Spinal cord (tissue), 10 donors: ENCODE data around the gene STK40. TPM values are rescaled to one million over a fixed set of nuclear protein-coding genes. Genes with fewer than 3 reads are reported as not detected.
A peak's percentile ranks its signal among the peaks of the same experiment; 100 is the strongest.

Experiments
- DNase-seq, 6 donors: peaks; one replicate each; pipeline versions ENCODE4 v3.0.0 to v3.0.0-alpha.2; 2013 to 2015; ENCODE audit warnings: low spot score in 6 of 6, low read depth in 4 of 6
- H3K27ac ChIP-seq: one replicate; pipeline ENCODE4 v1.5.1; 2013; ENCODE audit warnings: low read depth, low read length, control low read depth
- H3K27me3 ChIP-seq: one replicate; pipeline ENCODE4 v1.6.1; 2013; ENCODE audit warnings: low read length; ENCODE audit not compliant: control insufficient read depth, insufficient read depth
- H3K36me3 ChIP-seq: one replicate; pipeline ENCODE4 v1.6.1; 2013; ENCODE audit warnings: low read length; ENCODE audit not compliant: control insufficient read depth, insufficient read depth
- H3K4me1 ChIP-seq: one replicate; pipeline ENCODE4 v1.6.1; 2013; ENCODE audit warnings: low read length; ENCODE audit not compliant: control insufficient read depth, insufficient read depth
- H3K4me3 ChIP-seq: one replicate; pipeline ENCODE4 v1.5.1; 2013; ENCODE audit warnings: low read depth, low read length, control low read depth
- H3K9me3 ChIP-seq: one replicate; pipeline ENCODE4 v1.6.1; 2013; ENCODE audit warnings: low read length; ENCODE audit not compliant: control insufficient read depth, insufficient read depth
- WGBS: methylation state at CpG from one replicate; pipeline ENCODE4 v1.1.5; 2013; ENCODE audit warnings: missing lambda C conversion rate; ENCODE audit not compliant: insufficient coverage; 5-methylcytosine and 5-hydroxymethylcytosine counted together
- polyA plus RNA-seq, 2 donors: library from polyadenylated mRNA; unstranded; fragments of 120-200 nt; gene quantifications; one replicate each; pipeline ENCODE4 v1.2.1, GENCODE V29; 2013; ENCODE audit not compliant: insufficient read length in 2 of 2
- total RNA-seq, 2 donors: library from RNA; depleted of rRNA in 1 of 2; stranded (reverse); fragments of 120-200 nt in 1 of 2; fragments of >200 nt in 1 of 2; gene quantifications; one replicate each; pipeline versions ENCODE4 v1.2.3 to v1.2.4, GENCODE V29; 2013 to 2014
- donor health status: healthy.

STK40 gene
- total and polyA plus RNA-seq, 4 donors = 11.2 to 37.5 (median 28.3) TPM

DNA sequence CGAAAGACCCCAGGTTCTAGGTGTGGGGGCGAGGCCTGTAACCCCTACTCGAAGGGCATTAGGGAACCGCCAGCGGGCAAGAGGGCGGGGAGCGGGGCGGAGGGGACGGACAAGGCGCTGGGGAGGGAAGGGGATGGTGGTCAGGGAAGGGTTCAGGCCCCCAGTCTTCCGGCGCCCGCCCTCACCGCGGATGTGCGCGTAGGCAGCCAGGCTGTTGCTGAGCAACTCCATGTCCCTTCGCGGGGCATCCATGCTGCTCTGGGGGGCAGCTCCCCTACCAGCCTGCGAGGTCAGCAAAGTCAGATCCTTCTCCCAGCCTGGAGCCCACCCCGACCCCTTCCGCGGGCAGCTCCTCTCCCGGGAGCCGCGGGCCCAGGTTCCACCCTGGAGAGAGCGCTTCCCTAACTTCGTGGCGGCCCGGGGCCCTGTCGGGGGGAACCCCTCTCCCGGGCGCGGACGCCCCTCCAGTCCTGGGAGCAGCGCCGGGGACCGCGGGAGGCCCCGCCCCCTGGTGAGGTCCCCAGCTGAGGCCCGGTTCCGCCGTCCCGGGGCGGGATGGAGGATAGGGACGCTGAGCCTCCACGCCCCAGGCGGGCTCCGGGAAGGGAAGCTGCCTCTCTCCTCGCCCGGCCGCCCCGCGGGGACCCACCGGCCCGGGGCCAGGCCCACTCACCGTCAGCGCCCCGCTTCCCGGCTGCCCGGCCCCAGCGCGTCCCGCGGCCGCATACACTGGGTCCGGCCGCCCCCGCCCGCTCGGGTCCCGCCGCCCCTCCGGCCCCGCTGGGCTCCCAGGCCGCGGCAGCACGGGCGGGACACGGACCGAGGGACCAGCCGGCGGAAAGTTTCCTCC, 62.7 kb downstream of the STK40 start:
- WGBS = 3% methylated on average over 83 of the region's 83 CpGs
- Histone ChIP-seq H3K36me3 (peaks cover 32% of the 10 kb centered on the region), H3K4me1 (peaks cover 37% of the 10 kb centered on the region), H3K9me3 (no peaks in the 10 kb centered on the region), H3K27ac (peak overlapping the region; percentile 84), H3K4me3 (peak overlapping the region; percentile 45), H3K27me3 (peaks cover 31% of the 10 kb centered on the region)
- DNase-seq = peak in 2 of 6 donors; percentile 29 to 67

DNA sequence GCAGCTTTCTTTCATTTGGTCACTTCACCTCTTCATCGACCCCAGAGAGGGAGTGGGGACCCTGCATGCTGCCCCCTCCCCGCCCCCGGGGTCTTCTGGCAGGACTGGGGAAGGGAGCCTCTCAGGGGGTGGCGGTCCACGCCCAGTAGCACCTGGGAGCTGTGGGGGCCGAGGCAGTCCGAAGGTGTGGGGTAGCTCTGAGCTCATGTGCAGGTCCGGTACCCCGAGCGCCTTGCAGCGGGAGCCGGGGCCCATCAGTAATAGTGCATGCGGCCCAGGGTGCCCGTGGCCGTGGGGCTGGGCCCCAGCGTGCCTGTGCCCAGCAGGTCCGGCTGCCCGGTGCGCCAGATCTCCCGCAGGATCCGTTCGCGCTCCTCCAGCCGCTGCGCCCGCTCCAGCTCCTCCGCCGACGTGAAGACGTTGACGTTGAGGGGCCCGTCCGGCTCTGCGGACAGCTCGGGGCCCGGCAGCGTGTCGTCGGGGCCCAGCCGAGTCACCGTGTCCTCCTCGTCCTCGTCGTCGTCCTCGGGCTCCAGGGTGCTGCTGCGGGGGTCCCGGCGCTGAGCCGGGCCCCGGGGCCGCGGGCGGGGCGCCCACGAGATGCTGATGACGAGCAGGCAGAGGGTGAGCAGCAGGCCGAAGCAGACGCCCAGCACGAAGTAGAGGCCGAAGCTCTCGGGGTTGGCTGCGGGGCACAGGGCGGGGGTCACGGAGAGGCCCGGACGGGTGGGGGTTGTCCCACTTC, 63.5 kb downstream of the STK40 start:
- Histone ChIP-seq H3K27me3 (peaks cover 31% of the 10 kb centered on the region), H3K9me3 (no peaks in the 10 kb centered on the region), H3K36me3 (peaks cover 32% of the 10 kb centered on the region), H3K4me1 (peaks cover 37% of the 10 kb centered on the region), H3K27ac (peak overlapping the region; percentile 84), H3K4me3 (peak overlapping the region; percentile 45)
- peak in 1 of 6 donors; percentile 24 for DNase-seq
- WGBS = 25% methylated on average over 67 of the region's 67 CpGs

DNA sequence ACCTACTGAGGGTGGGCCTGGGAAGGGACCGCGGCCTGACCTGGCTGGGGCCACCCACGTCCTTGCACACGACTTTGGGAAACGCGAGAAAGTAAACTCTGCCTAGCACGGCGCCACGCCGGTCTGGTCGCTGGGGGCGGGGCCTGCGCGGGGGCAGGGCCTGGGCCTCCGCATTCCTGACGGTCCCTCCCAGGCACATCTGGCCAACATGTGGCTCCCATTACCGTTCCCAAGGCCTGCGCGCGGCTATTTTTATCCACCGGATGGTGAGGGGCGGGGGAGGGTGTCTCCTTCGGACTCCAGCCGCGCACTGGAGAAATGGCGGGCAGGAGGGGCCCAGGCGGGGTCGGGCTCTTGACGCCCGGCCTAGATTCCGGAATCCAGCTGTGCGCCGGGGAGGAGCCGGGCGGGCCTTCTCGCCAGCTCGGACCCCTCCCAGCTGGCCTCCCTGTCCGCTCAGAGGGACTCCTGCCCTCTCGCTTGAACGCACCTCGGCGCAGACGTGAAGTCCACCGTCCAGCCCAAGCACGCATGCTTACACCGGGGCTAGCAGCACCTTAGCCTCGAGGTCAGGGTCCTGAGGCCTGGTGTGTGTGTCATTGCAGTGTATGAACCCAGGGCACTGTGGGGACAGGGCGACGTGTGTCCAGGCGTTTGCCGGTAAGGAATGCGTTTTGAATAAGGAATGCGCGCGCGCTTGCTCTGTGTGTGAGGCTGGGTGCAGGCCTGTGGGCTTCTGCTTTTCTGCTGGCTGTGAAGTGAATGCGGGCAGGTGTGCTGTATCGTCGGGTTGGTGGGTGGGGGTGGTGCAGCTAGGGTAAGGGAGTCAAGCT, 64.4 kb downstream of the STK40 start:
- H3K27me3 ChIP-seq = peaks cover 31% of the 10 kb centered on the region
- H3K36me3 ChIP-seq = peaks cover 33% of the 10 kb centered on the region
- no peaks in the 10 kb centered on the region for H3K9me3 ChIP-seq
- peaks cover 37% of the 10 kb centered on the region for H3K4me1 ChIP-seq
- WGBS = 27% methylated on average over 59 of the region's 59 CpGs
- peak in 2 of 6 donors; percentile 16 to 85 for DNase-seq
- H3K4me3 ChIP-seq = peak overlapping the region; percentile 32
- peak overlapping the region; percentile 67 for H3K27ac ChIP-seq

DNA sequence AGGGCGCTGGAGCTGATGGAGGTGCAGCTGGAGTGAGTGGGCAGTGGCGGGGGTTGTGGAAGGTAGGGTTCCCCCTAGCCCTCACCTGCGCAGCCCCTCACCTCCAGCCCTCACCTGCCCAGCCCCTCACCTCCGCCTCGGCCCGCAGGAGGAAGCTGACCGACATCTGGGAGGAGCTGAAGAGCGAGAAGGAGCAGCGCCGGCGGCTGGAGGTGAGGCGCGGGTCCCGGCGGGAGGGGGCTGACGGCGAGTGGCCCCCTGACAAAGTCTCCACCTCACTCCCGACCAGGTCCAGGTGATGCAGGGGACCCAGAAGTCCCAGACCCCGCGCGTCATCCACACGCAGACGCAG, 65.0 kb downstream of the STK40 start:
- no peaks in the 10 kb centered on the region for H3K9me3 ChIP-seq
- no peak for DNase-seq
- WGBS = 21% methylated on average over 21 of the region's 23 CpGs
- H3K4me3 ChIP-seq = peak overlapping the region; percentile 32
- peaks cover 31% of the 10 kb centered on the region for H3K27me3 ChIP-seq
- H3K27ac ChIP-seq = peak overlapping the region; percentile 67
- H3K36me3 ChIP-seq = peaks cover 33% of the 10 kb centered on the region
- peaks cover 34% of the 10 kb centered on the region for H3K4me1 ChIP-seq

- H3K36me3 ChIP-seq = peaks cover 33% of the 10 kb centered on the region
- H3K9me3 ChIP-seq = no peaks in the 10 kb centered on the region
- peaks cover 32% of the 10 kb centered on the region for H3K4me1 ChIP-seq
- peaks cover 31% of the 10 kb centered on the region for H3K27me3 ChIP-seq
- peak in 1 of 6 donors; percentile 17 for DNase-seq
- peak overlapping the region; percentile 32 for H3K4me3 ChIP-seq
- 62% methylated on average over 12 of the region's 16 CpGs for WGBS
- H3K27ac ChIP-seq = peak overlapping the region; percentile 67
These were observed 65.4 kb downstream of the STK40 start for GRCh38 chr1:36320291-36320761.

GRCh38 chr1:36309397-36309796, 76.3 kb downstream of the STK40 start:
- Histone ChIP-seq H3K9me3 (no peaks in the 10 kb centered on the region), H3K27ac (no peak overlapping the region), H3K4me3 (no peak overlapping the region), H3K4me1 (peaks cover 21% of the 10 kb centered on the region), H3K27me3 (no peaks in the 10 kb centered on the region), H3K36me3 (peaks cover 16% of the 10 kb centered on the region)
- WGBS = 87% methylated on average over 3 of the region's 7 CpGs
- no peak for DNase-seq

- H3K9me3 ChIP-seq = no peaks in the 10 kb centered on the region
- H3K27me3 ChIP-seq = no peaks in the 10 kb centered on the region
- H3K27ac ChIP-seq = no peak overlapping the region
- WGBS = 55% methylated on average over 2 of the region's 10 CpGs
- peaks cover 21% of the 10 kb centered on the region for H3K4me1 ChIP-seq
- DNase-seq = no peak
- peaks cover 26% of the 10 kb centered on the region for H3K36me3 ChIP-seq
- H3K4me3 ChIP-seq = peak overlapping the region; percentile 51
These were observed 78.0 kb downstream of the STK40 start for GRCh38 chr1:36307601-36308330.

DNA sequence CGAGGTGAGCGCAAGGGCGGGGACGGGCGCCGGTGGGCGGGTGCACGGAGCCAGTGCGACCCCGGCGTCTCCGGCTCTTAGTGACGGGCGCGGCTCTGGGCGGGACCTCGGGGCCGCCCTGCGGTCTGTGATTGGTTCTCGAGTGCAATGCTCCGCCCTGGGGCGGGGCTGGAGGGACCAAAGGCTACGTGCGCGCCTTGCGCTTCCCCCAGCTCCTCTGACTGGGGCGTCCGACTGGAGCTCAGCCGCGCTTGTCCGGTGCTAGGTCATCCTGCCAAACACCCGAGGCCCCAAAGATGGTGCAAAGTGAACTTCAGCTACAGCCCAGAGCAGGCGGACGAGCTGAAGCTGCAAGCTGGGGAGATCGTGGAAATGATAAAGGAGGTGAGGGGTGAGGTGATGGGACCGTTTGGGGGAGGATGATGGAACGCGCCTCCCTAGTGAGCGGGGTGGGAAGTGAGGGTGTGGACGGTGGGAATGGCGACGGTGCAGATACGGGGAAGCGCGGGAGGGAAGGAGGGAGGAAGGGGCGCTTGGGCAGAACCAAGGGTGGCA, 78.7 kb downstream of the STK40 start:
- DNase-seq = peak; percentile 77 to 98 (median 86)
- under 1% methylated on average over 45 of the region's 46 CpGs for WGBS
- peaks cover 21% of the 10 kb centered on the region for H3K4me1 ChIP-seq
- H3K27me3 ChIP-seq = no peaks in the 10 kb centered on the region
- no peaks in the 10 kb centered on the region for H3K9me3 ChIP-seq
- no peak overlapping the region for H3K27ac ChIP-seq
- H3K4me3 ChIP-seq = peak overlapping the region; percentile 51
- peaks cover 31% of the 10 kb centered on the region for H3K36me3 ChIP-seq
